Uterus (tissue), 2 donors: ENCODE results near the gene PRRG3.

ENCODE experiments used
- CTCF ChIP-seq, 4 experiments: fragments of 200-600 bp in 2 of 4; fragments of 450-650 bp in 2 of 4; sonication (generic) in 2 of 4; IDR thresholded peaks; one replicate each; pipeline ENCODE4 v1.5.1; 2016 to 2019; ENCODE audit warnings: antibody characterized with exemption in 4 of 4, mild to moderate bottlenecking in 2 of 4, moderate library complexity in 1 of 4
- POLR2A ChIP-seq, 2 donors: fragments of 450-650 bp; IDR thresholded peaks; one replicate each; pipeline ENCODE4 v1.6.1; 2016; ENCODE audit warnings: antibody characterized with exemption in 2 of 2, mild to moderate bottlenecking in 1 of 2, moderate library complexity in 1 of 2

GRCh38 chrX:151754641-151755215, 59.5 kb downstream of the PRRG3 start:
- TF ChIP-seq CTCF (IDR thresholded peaks at IDR 0.05) (no peak), POLR2A (IDR thresholded peaks at IDR 0.05) (no peak)
